Stimulated activated CD8-positive, alpha-beta memory T cell treated with anti-CD3 and anti-CD28 coated beads, Interleukin-4, amount 100 ng/mL, for 1 hour (primary cell): Measurements from ENCODE around the gene DUSP1.
"Not testable (repeated sequence)": the region's sequence is repeated elsewhere in the genome, so short reads cannot be mapped to it uniquely, and the experiment has no call there.

ENCODE experiments used
- DNase-seq, 2 donors: peaks; one replicate each; pipeline ENCODE4 v3.0.0-alpha.2; 2020; ENCODE audit warnings: low read depth in 2 of 2, low spot score in 1 of 2

DUSP1 gene

DNA sequence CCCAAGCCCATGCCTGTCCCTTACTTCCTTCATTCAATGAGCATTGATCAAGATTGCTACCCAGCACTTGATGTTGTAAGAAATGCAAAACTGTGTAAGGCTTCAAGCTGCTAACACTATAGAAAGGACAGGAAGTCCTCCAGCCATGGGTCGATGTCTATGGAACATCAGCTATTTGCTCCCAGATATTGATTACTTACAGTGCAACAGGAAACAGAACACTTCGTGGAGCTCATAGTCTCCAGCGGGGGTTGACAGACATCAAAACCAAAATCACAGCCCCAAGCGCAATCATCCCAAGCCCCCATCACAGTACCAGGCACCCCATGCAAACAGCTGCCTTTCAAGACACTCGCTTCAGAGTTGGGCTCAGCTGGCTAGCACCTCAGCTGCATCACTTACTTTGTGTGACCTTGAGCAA, 26.8 kb upstream of the DUSP1 start:
- no peak for DNase-seq

DNA sequence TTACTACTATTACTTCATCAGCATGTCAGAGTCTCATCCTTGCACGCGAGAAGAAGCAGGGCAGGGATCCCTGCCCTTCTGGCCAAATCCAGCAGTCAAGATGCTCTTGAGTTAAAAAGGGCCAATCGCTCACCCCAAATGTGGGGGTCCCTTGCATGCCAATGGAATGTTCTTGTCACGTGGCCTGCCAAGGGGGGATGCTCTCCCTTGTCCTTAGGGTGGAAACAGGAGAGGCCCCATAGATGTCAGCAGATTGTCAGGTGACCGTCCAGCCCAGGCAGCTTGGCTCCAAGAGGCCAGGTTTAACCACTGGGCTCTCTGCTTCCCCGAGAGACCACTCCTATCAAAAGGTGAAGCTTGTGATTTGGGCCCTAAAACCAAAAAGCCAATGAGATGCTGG, 25.3 kb upstream of the DUSP1 start:
- DNase-seq, result no peak

DNA sequence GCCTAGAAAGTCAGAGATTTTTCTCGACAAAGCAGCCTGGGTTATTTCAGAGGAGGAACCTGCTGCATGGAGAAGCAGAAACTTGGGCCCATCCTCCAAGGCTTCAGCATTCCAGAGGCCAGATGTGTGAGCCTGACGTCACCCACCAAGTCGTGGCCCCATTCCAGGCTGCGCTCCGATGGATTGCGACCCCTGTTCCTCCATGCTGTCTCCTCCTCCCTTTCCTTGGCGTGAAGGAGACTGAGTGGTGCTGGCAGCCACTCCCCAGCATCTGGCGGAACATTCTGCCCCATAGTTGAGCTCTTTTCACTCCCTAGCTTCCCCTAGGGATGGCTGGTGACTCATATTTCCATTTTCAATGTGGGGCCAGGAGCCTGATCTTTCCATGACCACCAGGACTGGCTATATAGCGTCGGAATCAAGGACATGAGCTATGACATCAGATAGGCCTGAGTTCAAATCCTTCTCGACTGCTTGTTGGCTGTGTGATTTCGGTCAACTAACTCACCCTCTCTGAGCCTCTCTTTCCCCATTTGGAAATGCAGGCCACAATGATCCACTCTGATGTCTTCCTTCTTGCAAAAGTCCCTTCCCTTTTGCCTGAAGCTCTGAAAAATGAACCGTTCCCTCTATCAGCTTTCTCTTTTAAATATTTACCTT, 24.5 kb upstream of the DUSP1 start:
- no peak for DNase-seq

DNA sequence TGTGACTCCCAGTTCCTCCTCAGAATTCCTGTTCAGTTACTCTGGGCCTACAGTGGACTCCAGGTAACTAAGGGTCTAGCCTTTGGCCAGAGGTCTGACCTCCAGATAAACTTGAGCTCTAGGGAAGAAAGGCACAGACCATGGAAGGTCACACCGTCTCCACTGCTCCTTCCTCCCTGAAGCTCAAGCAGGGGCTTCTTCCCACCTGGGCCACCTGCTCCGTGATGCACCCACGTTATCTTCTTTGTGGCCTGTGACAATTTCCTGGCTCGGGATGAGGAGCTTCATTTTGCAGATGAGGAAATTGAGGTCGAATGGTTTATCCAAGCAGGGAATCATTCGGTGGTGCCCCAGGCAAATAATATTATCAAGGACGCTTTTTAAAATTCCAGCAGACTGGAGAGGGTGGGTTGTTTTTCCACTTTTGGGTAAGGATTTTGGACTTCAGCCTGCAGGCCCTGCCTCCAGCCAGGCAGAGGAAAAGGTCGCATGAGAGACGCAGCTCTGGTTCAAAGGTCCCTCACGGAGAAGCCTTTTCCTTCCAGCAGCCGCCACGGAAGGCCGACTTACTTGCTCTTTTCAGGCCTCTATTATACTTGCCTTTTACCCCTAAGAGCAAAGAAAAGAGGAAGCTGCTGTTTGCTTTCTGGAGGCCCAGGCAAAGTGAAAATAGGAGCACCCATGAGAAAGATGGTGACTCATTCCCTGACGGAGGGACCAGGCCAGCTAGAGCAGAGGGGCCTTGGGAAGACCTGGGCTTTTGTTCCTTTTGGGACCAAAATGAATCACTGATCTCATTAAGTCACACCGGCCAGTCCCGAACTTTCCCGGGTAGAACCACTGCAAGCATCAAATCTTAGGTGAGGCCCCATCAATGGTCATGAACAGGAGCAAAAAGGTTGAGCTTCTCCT, 22.8 kb upstream of the DUSP1 start:
- DNase-seq, result no peak

DNA sequence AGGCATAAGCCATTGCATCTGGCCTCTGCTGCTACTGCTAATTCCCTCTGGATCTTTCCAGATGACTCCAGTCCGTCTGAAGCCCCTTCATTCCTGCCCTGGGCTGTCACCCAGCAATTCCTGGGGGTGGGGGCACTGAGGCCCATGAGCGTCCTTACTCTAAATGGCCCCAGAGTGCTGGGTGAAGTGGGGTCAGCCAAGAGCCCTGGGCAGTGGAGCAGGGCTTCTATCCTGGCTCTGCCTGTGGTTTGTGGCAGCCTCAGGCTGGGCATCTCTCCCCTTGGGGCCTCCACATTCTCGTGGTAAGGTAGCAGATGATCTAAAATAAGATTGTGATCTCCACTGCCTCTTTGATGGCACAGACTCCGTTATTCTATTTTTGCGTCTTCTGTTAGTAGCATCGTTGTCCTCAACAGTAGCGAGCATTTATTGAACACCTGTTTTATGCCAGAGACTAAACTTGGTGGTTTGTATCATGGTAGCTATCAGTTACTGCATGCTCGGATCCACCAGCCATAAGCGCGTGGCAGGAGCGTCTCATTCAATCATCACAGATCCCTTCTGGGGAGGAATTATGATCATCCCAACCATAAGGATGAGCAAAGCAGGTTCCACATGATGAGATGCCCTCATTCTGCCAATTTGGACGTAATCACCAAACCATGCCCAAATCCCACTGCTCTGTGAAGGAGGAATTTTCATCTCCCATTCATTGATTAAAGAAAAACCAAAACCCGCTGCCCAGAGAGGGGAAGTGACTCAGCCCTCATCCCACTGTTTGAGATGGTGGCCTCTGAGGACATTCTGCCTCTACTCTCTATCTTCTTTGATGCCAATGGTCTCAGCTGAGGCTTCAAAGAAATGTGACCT, 21.9 kb upstream of the DUSP1 start:
- DNase-seq, result no peak

DNA sequence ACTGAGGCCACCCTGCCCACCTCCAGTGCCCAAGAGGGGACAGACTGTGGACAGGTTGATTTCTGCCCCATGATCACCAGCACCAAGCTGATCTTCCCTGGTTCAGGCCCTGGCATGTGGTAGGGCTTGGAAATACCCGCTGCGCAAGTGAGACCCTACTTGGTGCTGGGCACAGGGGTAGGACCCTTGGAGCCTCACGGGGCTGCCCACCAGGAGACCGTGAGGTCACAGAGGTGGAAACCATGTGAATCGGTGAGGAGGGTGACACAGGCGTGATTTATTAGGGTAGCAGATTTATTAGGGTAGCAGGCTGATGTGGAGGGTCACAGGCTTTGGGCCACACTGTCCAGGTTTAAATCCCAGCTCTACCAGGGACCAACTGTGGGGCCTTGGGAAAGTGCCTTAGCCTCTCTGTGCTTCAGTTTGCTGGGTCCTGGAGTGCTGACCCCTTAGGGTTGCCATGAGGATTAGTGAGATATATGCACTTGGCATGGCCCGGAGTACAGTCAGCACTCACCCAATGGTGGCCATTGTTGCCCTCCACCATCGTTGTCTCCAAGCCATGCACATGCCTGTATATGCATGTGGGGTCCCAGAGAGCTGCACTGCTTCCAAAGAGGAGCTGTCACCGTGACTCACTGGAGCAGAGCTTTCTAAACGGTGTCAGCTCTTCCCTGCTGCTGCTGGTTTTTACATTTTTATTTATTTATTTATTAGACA, 20.9 kb upstream of the DUSP1 start:
- DNase-seq, result no peak

DNA sequence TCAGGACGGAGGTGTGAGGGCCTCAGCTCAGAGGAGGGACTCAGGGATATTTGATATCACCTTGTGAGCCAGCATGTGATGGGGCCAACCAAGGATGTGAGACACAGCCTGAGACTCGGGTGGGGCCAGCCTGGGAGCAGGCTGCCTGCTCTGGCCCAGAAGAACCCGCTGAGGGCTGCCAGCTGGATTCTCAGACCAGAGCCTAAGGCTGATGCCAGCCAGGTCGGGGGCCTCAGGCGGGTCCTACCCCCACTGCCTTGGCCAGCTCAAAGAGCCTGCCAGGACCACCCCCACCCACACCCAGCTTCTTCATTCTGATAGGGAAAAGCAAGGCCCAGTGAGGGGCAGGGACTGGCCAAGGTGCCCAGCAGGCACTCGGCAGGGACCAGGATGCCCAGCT, 20.3 kb upstream of the DUSP1 start:
- DNase-seq, result no peak

DNA sequence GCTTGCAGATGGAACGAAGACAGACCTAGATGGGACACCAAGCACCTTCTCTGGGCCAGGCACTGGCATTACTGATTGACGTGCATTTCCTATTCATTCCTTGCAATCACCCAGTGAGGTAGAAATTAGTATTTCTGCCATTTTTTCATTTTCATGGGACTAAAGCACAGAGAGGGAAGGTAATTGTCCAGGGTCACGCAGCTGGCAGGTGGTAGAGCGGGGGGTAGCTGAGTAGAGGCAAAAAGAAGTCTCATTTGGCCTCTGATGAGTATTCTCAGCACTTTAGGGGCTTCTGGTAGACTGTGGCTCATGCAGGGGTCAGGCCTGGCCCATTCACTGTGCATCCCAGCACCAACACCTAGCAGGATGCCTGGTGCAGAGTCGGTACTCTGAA, 19.5 kb upstream of the DUSP1 start:
- DNase-seq, result no peak

DNA sequence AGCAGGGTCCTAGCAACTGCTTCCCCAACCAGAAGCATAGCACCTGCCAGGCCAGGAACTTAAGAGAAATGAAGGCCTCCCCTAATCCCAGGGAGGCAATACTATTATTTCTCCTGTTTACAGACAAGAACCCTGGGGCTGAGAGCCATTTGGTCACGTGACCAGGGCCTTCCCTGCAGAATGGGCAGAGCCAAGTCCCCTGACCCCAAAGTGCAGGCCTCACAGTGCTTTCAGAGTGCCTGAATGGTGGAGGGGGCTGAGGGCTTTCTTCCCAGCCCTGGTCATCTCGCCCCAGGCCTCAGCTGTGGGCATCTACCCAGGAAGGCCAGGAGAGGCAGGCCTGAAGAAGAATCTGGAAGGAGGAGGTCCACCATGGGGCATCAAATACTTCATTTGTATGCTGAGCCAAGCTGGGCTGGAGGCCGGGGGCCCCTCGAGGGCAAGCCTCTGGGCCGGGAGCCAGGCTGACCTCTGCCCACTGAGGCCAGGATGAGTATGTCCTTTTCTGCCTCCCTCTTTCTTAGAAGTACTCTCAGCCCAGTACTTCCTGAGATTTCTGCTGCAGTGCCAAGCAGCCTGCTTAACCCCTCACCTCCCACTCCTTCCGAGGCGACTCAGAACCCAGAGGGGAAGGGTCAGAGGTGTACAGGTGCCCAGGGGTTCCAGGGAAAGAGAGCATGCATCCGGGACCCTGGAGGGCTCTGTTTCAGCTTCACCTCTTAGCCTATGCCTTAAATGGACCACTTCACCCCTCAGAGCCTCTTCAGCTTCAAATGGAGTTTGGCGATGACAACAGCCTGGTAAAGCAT, 18.9 kb upstream of the DUSP1 start:
- DNase-seq, result no peak

DNA sequence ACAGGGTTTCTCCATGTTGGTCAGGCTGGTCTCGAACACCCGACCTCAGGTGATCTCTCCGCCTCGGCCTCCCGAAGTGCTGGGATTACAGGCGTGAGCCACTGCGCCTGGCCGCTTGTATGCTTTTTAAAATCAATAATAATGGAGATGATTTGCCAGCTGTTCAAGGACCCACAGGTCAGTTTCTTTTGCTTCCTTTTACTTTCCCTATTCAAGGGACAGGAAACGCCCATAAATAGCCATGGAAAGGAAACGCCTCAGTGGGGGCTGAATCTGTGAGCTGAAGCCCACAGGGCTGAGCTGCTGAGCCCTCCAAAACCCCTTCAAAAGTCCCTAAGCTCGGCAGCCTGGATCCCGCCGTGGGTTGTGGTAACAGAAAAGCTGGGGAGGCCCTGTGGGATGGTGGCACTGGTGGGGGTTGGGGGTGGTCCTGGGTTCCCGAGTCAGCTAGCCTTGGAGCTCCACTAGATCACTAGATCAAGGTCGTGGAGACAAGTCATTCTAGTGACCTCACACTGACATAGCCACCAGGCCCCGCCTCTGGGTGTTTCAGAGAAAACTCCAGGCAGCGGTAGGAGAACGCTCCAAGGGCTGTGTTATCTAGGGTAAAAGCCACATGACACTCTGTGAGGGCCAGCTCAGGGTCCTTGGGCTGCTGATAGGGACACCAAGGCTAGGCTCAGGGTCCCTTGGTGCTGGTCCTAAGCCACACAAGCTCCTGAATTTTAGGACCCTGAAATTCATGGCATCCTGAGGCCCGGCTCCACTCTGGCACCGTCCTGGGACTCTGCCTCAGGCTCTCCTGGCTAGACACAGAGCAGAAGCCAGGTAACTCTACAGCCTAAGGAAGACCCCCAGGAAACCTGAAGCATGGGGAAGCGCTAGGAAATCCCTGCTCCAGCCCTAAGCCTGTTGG, 18.0 kb upstream of the DUSP1 start:
- DNase-seq, result no peak

DNA sequence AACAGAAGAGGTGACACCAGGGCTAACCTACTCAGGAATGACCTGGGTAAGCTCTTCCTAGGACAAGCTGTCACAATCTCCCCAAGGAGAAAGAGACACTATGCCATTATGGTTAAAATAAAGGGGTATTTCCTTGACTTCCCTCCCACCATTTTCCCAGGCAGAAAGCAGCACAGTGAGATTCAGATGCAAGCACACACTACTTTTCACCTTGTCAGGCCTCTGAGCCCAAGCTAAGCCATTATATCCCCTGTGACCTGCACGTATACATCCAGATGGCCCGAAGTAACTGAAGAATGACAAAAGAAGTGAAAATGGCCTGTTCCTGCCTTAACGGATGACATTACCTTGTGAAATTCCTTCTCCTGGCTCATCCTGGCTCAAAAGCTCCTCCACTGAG, 16.5 kb upstream of the DUSP1 start:
- not testable (repeated sequence) for DNase-seq

DNA sequence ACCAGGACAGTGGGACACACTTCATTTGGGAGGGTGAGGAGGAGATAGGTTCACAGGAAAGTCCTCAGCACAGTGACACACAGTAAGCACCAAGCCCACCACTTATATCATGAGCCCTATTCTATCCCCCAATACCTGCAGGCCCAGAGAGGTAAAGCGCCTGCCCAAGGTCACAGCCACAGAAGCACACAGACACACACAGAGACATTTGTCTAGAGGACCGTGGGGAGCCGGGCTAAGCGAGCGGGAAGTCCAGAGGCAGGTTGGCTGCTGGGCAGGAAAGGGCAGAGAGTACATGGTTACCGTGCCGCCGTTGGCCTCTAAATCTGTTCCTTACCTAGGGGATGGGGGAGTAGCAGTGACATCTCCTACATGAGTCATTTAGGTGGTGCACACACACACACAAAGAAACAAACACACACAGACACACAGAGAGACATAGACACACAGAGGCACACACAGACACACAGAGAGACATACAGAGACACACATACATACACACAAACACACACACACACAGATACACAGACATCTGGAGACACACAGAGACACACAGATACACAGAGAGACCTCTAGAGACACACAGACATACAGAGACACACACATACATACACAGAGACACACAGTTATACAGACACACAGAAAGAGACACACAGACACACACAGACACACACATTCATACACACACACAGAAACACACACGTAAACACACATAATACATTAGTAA, 15.9 kb upstream of the DUSP1 start:
- DNase-seq, result no peak

DNA sequence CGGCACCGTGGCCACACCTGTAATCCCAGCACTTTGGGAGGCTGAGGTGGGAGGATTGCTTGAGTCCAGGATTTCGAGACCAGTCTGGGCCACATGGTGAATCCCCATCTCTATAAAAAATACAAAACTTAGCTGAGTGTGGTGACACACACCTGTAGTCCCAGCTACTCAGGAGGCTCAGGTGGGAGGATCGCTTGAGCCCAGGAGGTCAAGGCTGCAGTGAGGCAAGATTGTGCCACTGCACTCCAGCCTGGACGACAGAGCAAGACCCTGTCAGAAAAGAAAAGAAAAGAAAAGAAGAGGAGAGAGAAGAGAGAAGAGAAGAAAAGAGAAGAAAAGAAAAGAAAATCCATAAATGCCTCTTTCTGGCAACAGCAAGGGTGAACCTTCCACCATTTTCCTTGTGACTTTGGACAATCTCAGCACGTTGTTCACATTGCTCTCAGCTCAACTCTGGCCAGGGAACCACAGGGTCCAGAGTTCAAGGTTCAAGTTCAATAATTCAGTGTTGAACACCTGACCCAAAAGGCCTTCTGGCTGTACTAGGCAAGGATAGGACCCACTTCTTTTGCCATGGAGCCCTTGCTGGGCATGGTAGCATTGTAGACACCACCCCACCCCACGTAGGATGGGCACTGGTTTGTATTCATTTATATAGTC, 14.6 kb upstream of the DUSP1 start:
- DNase-seq, result no peak

DNA sequence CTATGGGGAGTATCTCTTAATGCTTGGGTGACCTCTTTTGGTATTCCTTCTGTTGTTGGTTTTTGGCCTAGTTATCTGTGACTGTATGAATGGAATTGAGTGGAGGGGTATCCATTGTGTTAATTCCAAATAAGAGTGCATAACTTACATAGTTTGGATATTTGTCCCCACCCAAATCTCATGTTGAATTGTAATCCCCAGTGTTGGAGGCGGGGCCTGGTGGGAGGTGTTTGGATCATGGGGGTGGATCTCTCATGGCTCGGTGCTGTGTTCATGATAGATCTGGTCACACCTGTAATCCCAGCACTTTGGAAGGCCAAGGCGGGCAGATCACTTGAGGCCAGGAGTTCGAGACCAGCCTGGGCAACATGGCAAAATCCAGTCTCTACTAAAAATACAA, 13.2 kb upstream of the DUSP1 start:
- not testable (repeated sequence) for DNase-seq

DNA sequence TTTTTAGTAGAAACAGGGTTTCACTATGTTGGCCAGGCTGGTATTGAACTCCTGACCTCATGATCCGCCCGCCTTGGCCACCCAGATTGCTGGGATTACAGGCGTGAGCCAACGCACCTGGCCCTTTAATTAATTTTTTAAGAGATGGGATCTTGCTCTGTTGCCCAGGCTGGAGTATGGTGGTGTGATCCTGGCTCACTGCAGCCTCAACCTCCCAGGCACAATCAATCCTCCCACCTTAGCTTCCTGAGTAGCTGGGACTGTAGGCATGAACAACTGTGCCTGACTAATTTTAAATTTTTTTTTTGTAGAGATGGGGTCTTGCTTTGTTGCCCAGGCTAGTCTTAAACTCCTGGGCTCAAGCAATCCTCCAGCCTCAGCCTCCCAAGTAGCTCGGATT, 12.3 kb upstream of the DUSP1 start:
- DNase-seq, result not testable (repeated sequence)

DNA sequence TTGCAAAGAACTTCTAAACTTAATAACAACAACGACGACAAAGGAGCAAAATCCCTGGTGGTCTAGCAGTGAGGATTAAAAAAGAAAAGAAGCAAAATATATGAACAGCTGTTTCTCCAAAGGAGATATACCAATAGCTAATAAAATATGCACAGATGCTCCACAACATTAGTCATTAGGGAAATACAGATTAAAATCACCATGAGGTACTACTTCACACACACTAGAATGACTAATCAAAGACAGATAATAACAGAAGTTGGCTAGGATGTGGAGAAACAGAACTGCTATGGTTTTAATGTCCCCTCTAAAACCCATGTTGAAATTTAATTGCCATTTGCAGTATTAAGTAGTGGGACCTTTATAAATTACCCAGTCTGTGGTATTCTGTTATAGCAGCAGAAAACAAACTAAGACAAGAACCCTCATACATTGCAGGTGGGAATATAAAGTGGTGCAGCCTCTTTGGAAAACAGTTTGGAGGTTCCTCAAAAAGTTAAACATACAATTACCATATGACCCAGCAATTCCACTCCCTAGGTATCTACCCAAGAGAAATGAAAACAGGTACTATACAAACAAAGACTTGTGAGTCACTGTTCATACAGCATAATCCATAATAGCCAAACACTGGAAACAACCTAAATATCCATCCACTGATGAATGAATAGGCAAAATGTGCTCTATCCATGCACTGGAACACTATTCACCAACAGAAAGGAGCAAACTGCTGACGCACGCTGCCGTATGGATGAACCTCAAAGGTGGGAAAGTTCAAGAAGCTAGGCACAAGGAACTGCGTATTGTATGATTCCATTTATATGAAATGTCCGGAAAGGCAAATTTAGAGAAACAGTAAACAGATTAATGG, 11.4 kb upstream of the DUSP1 start:
- DNase-seq, result no peak
